HFFc6 (cell line): ENCODE data around the gene CLCN1. TPM values are rescaled to one million over a fixed set of nuclear protein-coding genes. Genes with fewer than 3 reads are reported as not detected.
"Not testable (repeated sequence)": the region's sequence is repeated elsewhere in the genome, so short reads cannot be mapped to it uniquely, and the experiment has no call there.

ENCODE experiments used
- DNase-seq: peaks from one replicate; pipeline ENCODE4 v3.0.0-alpha.2; 2018
- H3K27ac Mint-ChIP-seq: 2 replicates; pipeline ENCODE4 v1.8.0; 2020; ENCODE audit warnings: mild to moderate bottlenecking, mixed read lengths
- H3K27me3 Mint-ChIP-seq: 2 replicates; pipeline ENCODE4 v1.8.0; 2021; ENCODE audit warnings: mild to moderate bottlenecking, moderate library complexity, mixed read lengths; ENCODE audit not compliant: insufficient read depth
- H3K36me3 Mint-ChIP-seq: 2 replicates; pipeline ENCODE4 v1.8.0; 2021; ENCODE audit warnings: low read depth, mixed read lengths
- H3K4me1 Mint-ChIP-seq: 2 replicates; pipeline ENCODE4 v1.8.0; 2020; ENCODE audit warnings: low read depth, mixed read lengths
- H3K4me3 Mint-ChIP-seq: 2 replicates; pipeline ENCODE4 v1.8.0; 2020; ENCODE audit warnings: mild to moderate bottlenecking, moderate library complexity, mixed read lengths
- H3K9me3 Mint-ChIP-seq: 2 replicates; pipeline ENCODE4 v1.8.0; 2020; ENCODE audit warnings: mild to moderate bottlenecking, mixed read lengths
- total RNA-seq, 6 experiments: library from RNA; stranded (reverse); fragmentation: NEBNext Ultra II Directional; extraction: Animal tissue kit (Norgen Biotek cat#: 25700); gene quantifications; 2 replicates in 1 of 6; 3 replicates in 5 of 6; pipeline ENCODE4 v1.2.3, GENCODE V29; 2021
- TF ChIP-seq, protein P1 (sequence below): fragments of 200-600 bp; sonication (generic); IDR thresholded peaks from 2 replicates; pipeline ENCODE4 v1.5.0; 2021; ENCODE audit warnings: antibody characterized with exemption, mild to moderate bottlenecking

Gene CLCN1
- total RNA-seq, 6 experiments from 2014 or later: not detected

GRCh38 chr7:143390773-143391317 is 74.9 kb downstream of the CLCN1 start:
- Mint-ChIP-seq H3K36me3 (peaks cover 29% of the 10 kb centered on the region), H3K9me3 (peaks cover 5% of the 10 kb centered on the region; the same call in 1 of the 2 replicates), H3K4me1 (peaks cover 59% of the 10 kb centered on the region), H3K4me3 (peak overlapping the region; percentile 67), H3K27ac (peak overlapping the region; percentile 85), H3K27me3 (peaks cover 30% of the 10 kb centered on the region)
- DNase-seq: no peak
- TF ChIP-seq, protein P1, sequence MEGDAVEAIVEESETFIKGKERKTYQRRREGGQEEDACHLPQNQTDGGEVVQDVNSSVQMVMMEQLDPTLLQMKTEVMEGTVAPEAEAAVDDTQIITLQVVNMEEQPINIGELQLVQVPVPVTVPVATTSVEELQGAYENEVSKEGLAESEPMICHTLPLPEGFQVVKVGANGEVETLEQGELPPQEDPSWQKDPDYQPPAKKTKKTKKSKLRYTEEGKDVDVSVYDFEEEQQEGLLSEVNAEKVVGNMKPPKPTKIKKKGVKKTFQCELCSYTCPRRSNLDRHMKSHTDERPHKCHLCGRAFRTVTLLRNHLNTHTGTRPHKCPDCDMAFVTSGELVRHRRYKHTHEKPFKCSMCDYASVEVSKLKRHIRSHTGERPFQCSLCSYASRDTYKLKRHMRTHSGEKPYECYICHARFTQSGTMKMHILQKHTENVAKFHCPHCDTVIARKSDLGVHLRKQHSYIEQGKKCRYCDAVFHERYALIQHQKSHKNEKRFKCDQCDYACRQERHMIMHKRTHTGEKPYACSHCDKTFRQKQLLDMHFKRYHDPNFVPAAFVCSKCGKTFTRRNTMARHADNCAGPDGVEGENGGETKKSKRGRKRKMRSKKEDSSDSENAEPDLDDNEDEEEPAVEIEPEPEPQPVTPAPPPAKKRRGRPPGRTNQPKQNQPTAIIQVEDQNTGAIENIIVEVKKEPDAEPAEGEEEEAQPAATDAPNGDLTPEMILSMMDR: no peak

DNA sequence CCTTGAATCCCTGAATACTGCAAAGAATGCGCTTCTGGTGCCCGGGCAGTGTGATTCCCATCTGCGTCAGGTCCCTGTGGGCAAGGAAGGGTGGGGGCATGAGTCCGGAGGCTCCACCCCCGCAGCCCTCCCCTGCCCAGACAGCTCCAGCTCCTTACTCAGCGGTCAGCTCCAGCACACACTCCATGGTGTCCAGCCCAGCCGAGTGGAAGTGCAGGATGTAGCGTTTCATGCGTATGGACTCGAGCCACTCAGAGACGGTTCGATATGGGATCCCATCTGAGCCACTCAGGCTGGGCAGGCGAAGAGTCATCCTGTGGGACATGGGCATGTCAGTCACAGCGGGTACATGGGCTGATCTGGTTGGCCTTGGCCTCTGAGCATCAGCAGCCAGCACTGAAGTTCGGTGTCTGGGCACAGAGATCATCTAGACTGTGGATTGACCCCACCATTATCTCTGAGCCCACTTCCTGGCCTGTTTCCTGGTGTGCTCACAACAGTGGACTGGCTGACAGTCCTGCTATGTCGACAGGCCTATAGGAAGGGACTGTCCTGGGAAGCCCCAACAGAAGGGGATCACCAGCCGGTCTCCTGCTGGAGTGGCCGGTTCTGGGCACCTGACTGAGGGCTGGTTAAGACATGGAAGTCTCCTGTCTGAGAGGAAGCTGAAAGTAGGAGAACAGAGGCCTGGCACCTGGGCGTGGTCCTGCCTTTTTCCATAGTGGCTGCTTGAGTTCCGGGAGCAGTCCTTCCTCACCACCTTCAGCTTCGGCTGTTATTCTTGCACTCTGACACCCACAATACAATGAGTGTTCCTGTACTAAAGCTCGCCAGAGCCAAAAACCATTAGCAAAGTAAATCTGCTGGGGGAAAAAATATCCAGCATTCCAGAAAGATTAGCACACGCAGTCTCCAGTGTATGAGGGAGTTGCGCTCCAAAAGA is 75.8 kb downstream of the CLCN1 start:
- peak; percentile 80 for DNase-seq
- peaks cover 36% of the 10 kb centered on the region for H3K27me3 Mint-ChIP-seq
- peaks cover 63% of the 10 kb centered on the region for H3K4me1 Mint-ChIP-seq
- peak overlapping the region; percentile 50 for H3K4me3 Mint-ChIP-seq
- H3K9me3 Mint-ChIP-seq: peaks cover 5% of the 10 kb centered on the region; the same call in 1 of the 2 replicates
- peak overlapping the region; percentile 85 for H3K27ac Mint-ChIP-seq
- TF ChIP-seq, protein P1: no peak
- H3K36me3 Mint-ChIP-seq: peaks cover 29% of the 10 kb centered on the region

GRCh38 chr7:143392427-143392826 is 76.5 kb downstream of the CLCN1 start:
- H3K36me3 Mint-ChIP-seq: peaks cover 29% of the 10 kb centered on the region
- not testable (repeated sequence) for DNase-seq, H3K9me3 Mint-ChIP-seq
- H3K4me1 Mint-ChIP-seq: peaks cover 64% of the 10 kb centered on the region
- H3K4me3 Mint-ChIP-seq: peak overlapping the region; percentile 50
- H3K27me3 Mint-ChIP-seq: peaks cover 40% of the 10 kb centered on the region
- H3K27ac Mint-ChIP-seq: peak overlapping the region; percentile 85

GRCh38 chr7:143392875-143393266 is 77.0 kb downstream of the CLCN1 start:
- TF ChIP-seq, protein P1: no peak
- H3K27me3 Mint-ChIP-seq: peaks cover 39% of the 10 kb centered on the region
- H3K36me3 Mint-ChIP-seq: peaks cover 29% of the 10 kb centered on the region
- H3K9me3 Mint-ChIP-seq: peaks cover 5% of the 10 kb centered on the region; the same call in 1 of the 2 replicates
- DNase-seq: no peak
- peaks cover 61% of the 10 kb centered on the region for H3K4me1 Mint-ChIP-seq
- H3K27ac Mint-ChIP-seq: peak overlapping the region; percentile 85
- no peak overlapping the region; the same call in 1 of the 2 replicates for H3K4me3 Mint-ChIP-seq

GRCh38 chr7:143393267-143394041 is 77.5 kb downstream of the CLCN1 start:
- Mint-ChIP-seq H3K27me3 (peaks cover 37% of the 10 kb centered on the region), H3K9me3 (peaks cover 5% of the 10 kb centered on the region; the same call in 1 of the 2 replicates), H3K27ac (peak overlapping the region; percentile 85), H3K36me3 (peaks cover 29% of the 10 kb centered on the region), H3K4me3 (peak overlapping the region; percentile 29; the same call in 1 of the 2 replicates), H3K4me1 (peaks cover 59% of the 10 kb centered on the region)
- TF ChIP-seq, protein P1: no peak
- DNase-seq: no peak
